Measurements from ENCODE around the gene FPGS.

Gene FPGS

GRCh38 chr9:127794001-127794791 lies 8.5 kb upstream of the FPGS start:
- Histone ChIP-seq H3K36me3 (ENCODE audit: control insufficient read depth, insufficient read depth, low read length) (peaks cover 17% of the 10 kb centered on the region), H3K9ac (ENCODE audit: low read length) (no peak overlapping the region), H3K27ac (ENCODE audit: low read depth, low read length) (no peak overlapping the region), H3K4me1 (ENCODE audit: control insufficient read depth, insufficient read depth, low read length) (no peaks in the 10 kb centered on the region), H3K27me3 (ENCODE audit: control insufficient read depth, insufficient read depth, low read length) (no peaks in the 10 kb centered on the region), H3K4me3 (ENCODE audit: low read length) (no peak overlapping the region)

DNA sequence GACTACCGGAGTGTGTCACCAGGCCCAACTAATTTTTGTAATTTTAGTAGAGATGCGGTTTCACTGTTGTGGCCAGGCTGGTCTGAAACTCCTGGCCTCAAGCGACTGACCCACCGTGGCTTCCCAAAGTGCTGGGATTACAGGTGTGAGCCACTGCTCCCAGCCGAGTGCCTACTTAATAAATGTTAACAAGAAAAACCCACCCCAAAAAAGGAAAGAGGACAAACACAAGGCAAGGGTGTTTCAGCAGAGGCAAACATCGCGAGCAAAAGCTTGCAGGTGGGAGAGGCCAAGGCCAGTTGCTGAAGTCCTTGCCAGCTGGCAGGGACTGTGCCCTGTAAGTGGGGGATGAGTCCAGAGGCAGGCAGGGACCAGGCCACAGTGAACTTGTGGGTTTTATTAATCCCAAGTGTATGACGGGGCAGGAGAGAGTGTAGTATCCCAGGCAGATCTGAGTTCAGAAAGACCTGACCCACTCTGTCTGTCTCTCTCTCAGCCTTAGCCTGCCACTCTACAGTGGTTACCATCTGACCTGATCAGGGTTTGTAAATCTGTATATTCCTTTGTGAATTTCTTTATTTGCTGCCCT lies 6.4 kb upstream of the FPGS start:
- no peak overlapping the region for H3K27ac ChIP-seq (ENCODE audit: low read depth, low read length)
- H3K9ac ChIP-seq (ENCODE audit: low read length) = no peak overlapping the region
- H3K4me3 ChIP-seq (ENCODE audit: low read length) = no peak overlapping the region
- H3K4me1 ChIP-seq (ENCODE audit: control insufficient read depth, insufficient read depth, low read length) = no peaks in the 10 kb centered on the region
- H3K36me3 ChIP-seq (ENCODE audit: control insufficient read depth, insufficient read depth, low read length) = no peaks in the 10 kb centered on the region
- no peaks in the 10 kb centered on the region for H3K27me3 ChIP-seq (ENCODE audit: control insufficient read depth, insufficient read depth, low read length)

GRCh38 chr9:127796852-127797370 lies 5.8 kb upstream of the FPGS start:
- H3K27me3 ChIP-seq (ENCODE audit: control insufficient read depth, insufficient read depth, low read length) = no peaks in the 10 kb centered on the region
- no peaks in the 10 kb centered on the region for H3K36me3 ChIP-seq (ENCODE audit: control insufficient read depth, insufficient read depth, low read length)
- no peak overlapping the region for H3K9ac ChIP-seq (ENCODE audit: low read length)
- H3K27ac ChIP-seq (ENCODE audit: low read depth, low read length) = no peak overlapping the region
- no peak overlapping the region for H3K4me3 ChIP-seq (ENCODE audit: low read length)
- H3K4me1 ChIP-seq (ENCODE audit: control insufficient read depth, insufficient read depth, low read length) = no peaks in the 10 kb centered on the region

GRCh38 chr9:127801955-127802575 lies 617 bp upstream of the FPGS start:
- Histone ChIP-seq H3K4me3 (ENCODE audit: low read length) (peak overlapping the region; percentile 75), H3K27ac (ENCODE audit: low read depth, low read length) (peak overlapping the region; percentile 73), H3K9ac (ENCODE audit: low read length) (no peak overlapping the region), H3K27me3 (ENCODE audit: control insufficient read depth, insufficient read depth, low read length) (no peaks in the 10 kb centered on the region), H3K36me3 (ENCODE audit: control insufficient read depth, insufficient read depth, low read length) (peaks cover 3% of the 10 kb centered on the region), H3K4me1 (ENCODE audit: control insufficient read depth, insufficient read depth, low read length) (peaks cover 10% of the 10 kb centered on the region)

GRCh38 chr9:127803507-127804352 lies 1.0 kb downstream of the FPGS start:
- Histone ChIP-seq H3K27ac (ENCODE audit: low read depth, low read length) (peak overlapping the region; percentile 80), H3K9ac (ENCODE audit: low read length) (peak overlapping the region; percentile 79)

GRCh38 chr9:127805620-127806019 lies 2.9 kb downstream of the FPGS start:
- peaks cover 12% of the 10 kb centered on the region for H3K36me3 ChIP-seq (ENCODE audit: control insufficient read depth, insufficient read depth, low read length)
- peaks cover 10% of the 10 kb centered on the region for H3K4me1 ChIP-seq (ENCODE audit: control insufficient read depth, insufficient read depth, low read length)
- H3K27me3 ChIP-seq (ENCODE audit: control insufficient read depth, insufficient read depth, low read length) = no peaks in the 10 kb centered on the region
- H3K4me3 ChIP-seq (ENCODE audit: low read length) = no peak overlapping the region
- H3K27ac ChIP-seq (ENCODE audit: low read depth, low read length) = no peak overlapping the region
- no peak overlapping the region for H3K9ac ChIP-seq (ENCODE audit: low read length)

More at GRCh38 chr9:127803507-127804352, 1.0 kb downstream of the FPGS start:
- Histone ChIP-seq H3K27me3 (ENCODE audit: control insufficient read depth, insufficient read depth, low read length) (no peaks in the 10 kb centered on the region), H3K4me3 (ENCODE audit: low read length) (peak overlapping the region; percentile 88), H3K4me1 (ENCODE audit: control insufficient read depth, insufficient read depth, low read length) (peaks cover 10% of the 10 kb centered on the region), H3K36me3 (ENCODE audit: control insufficient read depth, insufficient read depth, low read length) (peaks cover 11% of the 10 kb centered on the region)

DNA sequence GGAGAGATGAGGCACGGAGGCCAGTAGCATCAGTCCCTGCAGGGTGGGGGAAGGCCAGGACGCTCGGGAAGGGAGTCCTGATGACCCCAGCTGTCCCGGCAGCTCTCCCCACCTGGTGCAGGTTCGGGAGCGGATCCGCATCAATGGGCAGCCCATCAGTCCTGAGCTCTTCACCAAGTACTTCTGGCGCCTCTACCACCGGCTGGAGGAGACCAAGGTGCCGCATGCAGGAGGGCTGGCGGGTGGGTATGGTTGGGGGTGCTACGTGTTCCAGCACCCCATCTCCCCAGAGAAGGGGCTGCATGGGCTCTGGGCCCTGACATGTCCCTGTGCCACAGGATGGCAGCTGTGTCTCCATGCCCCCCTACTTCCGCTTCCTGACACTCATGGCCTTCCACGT lies 4.2 kb downstream of the FPGS start:
- no peaks in the 10 kb centered on the region for H3K27me3 ChIP-seq (ENCODE audit: control insufficient read depth, insufficient read depth, low read length)
- H3K27ac ChIP-seq (ENCODE audit: low read depth, low read length) = no peak overlapping the region
- H3K4me3 ChIP-seq (ENCODE audit: low read length) = no peak overlapping the region
- no peak overlapping the region for H3K9ac ChIP-seq (ENCODE audit: low read length)
- peaks cover 14% of the 10 kb centered on the region for H3K36me3 ChIP-seq (ENCODE audit: control insufficient read depth, insufficient read depth, low read length)
- peaks cover 10% of the 10 kb centered on the region for H3K4me1 ChIP-seq (ENCODE audit: control insufficient read depth, insufficient read depth, low read length)

GRCh38 chr9:127808347-127809001 lies 5.8 kb downstream of the FPGS start:
- Histone ChIP-seq H3K27me3 (ENCODE audit: control insufficient read depth, insufficient read depth, low read length) (no peaks in the 10 kb centered on the region), H3K9ac (ENCODE audit: low read length) (no peak overlapping the region), H3K36me3 (ENCODE audit: control insufficient read depth, insufficient read depth, low read length) (peaks cover 22% of the 10 kb centered on the region), H3K4me1 (ENCODE audit: control insufficient read depth, insufficient read depth, low read length) (peaks cover 9% of the 10 kb centered on the region), H3K4me3 (ENCODE audit: low read length) (no peak overlapping the region), H3K27ac (ENCODE audit: low read depth, low read length) (no peak overlapping the region)

- no peak overlapping the region for H3K4me3 ChIP-seq (ENCODE audit: low read length)
- H3K36me3 ChIP-seq (ENCODE audit: control insufficient read depth, insufficient read depth, low read length) = peaks cover 27% of the 10 kb centered on the region
- H3K4me1 ChIP-seq (ENCODE audit: control insufficient read depth, insufficient read depth, low read length) = peaks cover 3% of the 10 kb centered on the region
- H3K27me3 ChIP-seq (ENCODE audit: control insufficient read depth, insufficient read depth, low read length) = no peaks in the 10 kb centered on the region
- no peak overlapping the region for H3K27ac ChIP-seq (ENCODE audit: low read depth, low read length)
- no peak overlapping the region for H3K9ac ChIP-seq (ENCODE audit: low read length)
These were observed 6.4 kb downstream of the FPGS start for GRCh38 chr9:127809002-127809539.

- Histone ChIP-seq H3K4me1 (ENCODE audit: control insufficient read depth, insufficient read depth, low read length) (no peaks in the 10 kb centered on the region), H3K9ac (ENCODE audit: low read length) (no peak overlapping the region), H3K36me3 (ENCODE audit: control insufficient read depth, insufficient read depth, low read length) (peaks cover 28% of the 10 kb centered on the region), H3K4me3 (ENCODE audit: low read length) (no peak overlapping the region), H3K27ac (ENCODE audit: low read depth, low read length) (no peak overlapping the region), H3K27me3 (ENCODE audit: control insufficient read depth, insufficient read depth, low read length) (no peaks in the 10 kb centered on the region)
These were observed 7.1 kb downstream of the FPGS start for GRCh38 chr9:127809540-127810377.
